ENCODE data around the gene BIRC7. TPM values are rescaled to one million over a fixed set of nuclear protein-coding genes. Genes with fewer than 3 reads are reported as not detected.

BIRC7 gene
- total RNA-seq, 4 donors from 2014 or later = not detected

GRCh38 chr20:63215101-63216040 lies 20.3 kb upstream of the BIRC7 start:
- TF ChIP-seq POLR2A (IDR thresholded peaks at IDR 0.05; ENCODE audit: low read depth) = no peak
- TF ChIP-seq EP300 (IDR thresholded peaks at IDR 0.05) = no peak
- TF ChIP-seq CTCF (IDR thresholded peaks at IDR 0.05) = peak in 2 of 3 experiments; percentile 27 to 30
- TF ChIP-seq POLR2AphosphoS5 (IDR thresholded peaks at IDR 0.05) = no peak
- H3K4me1 ChIP-seq = peaks cover 27 to 60% (median 58%) of the 10 kb centered on the region in 4 donors
- intact Hi-C loops (cut with DNase I) = loop anchor here (2.0 to 10.0 kb wide), 2 partner anchors 57 to 261 kb away; partner anchors contain the start of genes ARFGAP1 and SLC17A9
- DNase-seq (ENCODE audit: extremely low spot score) = no peak
- peak overlapping the region; percentile 90 to 97 (median 96) for H3K4me3 ChIP-seq
- H3K27me3 ChIP-seq = peaks cover 0 to 16% (median 0%) of the 10 kb centered on the region in 4 donors
- H3K27ac ChIP-seq (replicated peaks in 1 of 4) = peak overlapping the region; percentile 83 to 87 (median 84)
- 5% methylated on average over 32 of the region's 81 CpGs for WGBS
- no peaks in the 10 kb centered on the region for H3K9me3 ChIP-seq
- peaks cover 16 to 44% (median 36%) of the 10 kb centered on the region in 4 donors for H3K36me3 ChIP-seq

GRCh38 chr20:63216041-63216848 lies 19.5 kb upstream of the BIRC7 start, which contains the start of gene YTHDF1:
Gene YTHDF1 (minus strand): TSS chr20:63216131. CDS start chr20:63215892, 239 bp downstream.
- Histone ChIP-seq H3K4me3 (peak within 1 kb of the TSS; percentile 90 to 97 (median 96)), H3K9me3 (no peaks in the 10 kb centered on the region), H3K4me1 (peaks cover 27 to 52% (median 49%) of the 10 kb centered on the region in 4 donors), H3K36me3 (peaks cover 16 to 35% (median 28%) of the 10 kb centered on the region in 4 donors), H3K27me3 (peaks cover 0 to 18% (median 0%) of the 10 kb centered on the region in 4 donors), H3K27ac (replicated peaks in 1 of 4) (peak within 1 kb of the TSS; percentile 83 to 87 (median 84))
- WGBS = 2% methylated on average over 37 of the region's 96 CpGs
- intact Hi-C loops (cut with DNase I) = loop anchor here (10.0 kb wide), 1 partner anchor 261 kb away; the partner anchor contains the start of gene SLC17A9
- peak; percentile 98 for DNase-seq (ENCODE audit: extremely low spot score)
- TF ChIP-seq POLR2AphosphoS5 (IDR thresholded peaks at IDR 0.05) (peak; percentile 81 to 95), CTCF (IDR thresholded peaks at IDR 0.05) (peak in 1 of 3 experiments; percentile 27), EP300 (IDR thresholded peaks at IDR 0.05) (no peak), POLR2A (IDR thresholded peaks at IDR 0.05; ENCODE audit: low read depth) (peak; percentile 69)

GRCh38 chr20:63216849-63217471 lies 18.7 kb upstream of the BIRC7 start:
- DNase-seq (ENCODE audit: extremely low spot score) = no peak
- peak overlapping the region; percentile 83 to 87 (median 84) for H3K27ac ChIP-seq (replicated peaks in 1 of 4)
- H3K9me3 ChIP-seq = no peaks in the 10 kb centered on the region
- peaks cover 15 to 30% (median 21%) of the 10 kb centered on the region in 4 donors for H3K36me3 ChIP-seq
- H3K4me1 ChIP-seq = peaks cover 27 to 45% (median 42%) of the 10 kb centered on the region in 4 donors
- WGBS = 74% methylated on average over 9 of the region's 13 CpGs
- intact Hi-C loops (cut with DNase I) = loop anchor here (10.0 kb wide), 1 partner anchor 262 kb away; the partner anchor contains the start of gene SLC17A9
- peak overlapping the region; percentile 90 to 97 (median 96) for H3K4me3 ChIP-seq
- TF ChIP-seq EP300 (IDR thresholded peaks at IDR 0.05) = no peak
- no peak for TF ChIP-seq CTCF (IDR thresholded peaks at IDR 0.05)
- no peak for TF ChIP-seq POLR2A (IDR thresholded peaks at IDR 0.05; ENCODE audit: low read depth)
- TF ChIP-seq POLR2AphosphoS5 (IDR thresholded peaks at IDR 0.05) = no peak
- peaks cover 0 to 18% (median 0%) of the 10 kb centered on the region in 4 donors for H3K27me3 ChIP-seq

- peaks cover 0 to 18% (median 0%) of the 10 kb centered on the region in 4 donors for H3K27me3 ChIP-seq
- H3K4me1 ChIP-seq = peaks cover 20 to 37% (median 35%) of the 10 kb centered on the region in 4 donors
- no peak for DNase-seq (ENCODE audit: extremely low spot score)
- H3K36me3 ChIP-seq = peaks cover 8 to 23% (median 14%) of the 10 kb centered on the region in 4 donors
- no peaks in the 10 kb centered on the region for H3K9me3 ChIP-seq
- WGBS = 66% methylated on average over 5 of the region's 7 CpGs
- H3K4me3 ChIP-seq = no peak overlapping the region
- no peak overlapping the region for H3K27ac ChIP-seq (replicated peaks in 1 of 4)
- TF ChIP-seq CTCF (IDR thresholded peaks at IDR 0.05) = no peak
- TF ChIP-seq EP300 (IDR thresholded peaks at IDR 0.05) = no peak
- no peak for TF ChIP-seq POLR2AphosphoS5 (IDR thresholded peaks at IDR 0.05)
- TF ChIP-seq POLR2A (IDR thresholded peaks at IDR 0.05; ENCODE audit: low read depth) = no peak
- intact Hi-C loops (cut with DNase I) = loop anchor here (10.0 kb wide), 1 partner anchor 263 kb away; the partner anchor contains the start of gene SLC17A9
Measured at GRCh38 chr20:63217706-63218105, 18.0 kb upstream of the BIRC7 start.
